HG02852 (cell line): ENCODE results near the gene MTNR1A.

Source experiments
- ATAC-seq: cut with Tn5 transposase; IDR thresholded peaks from one replicate; pipeline ENCODE4 v1.9.1; 2021; ENCODE audit warnings: mild to moderate bottlenecking, moderate library complexity; ENCODE audit not compliant: unreplicated experiment

Gene MTNR1A

GRCh38 chr4:186497043-186497442, 58.3 kb downstream of the MTNR1A start:
- no peak for ATAC-seq

GRCh38 chr4:186494496-186494895, 60.9 kb downstream of the MTNR1A start:
- no peak for ATAC-seq

- no peak for ATAC-seq
Observed at GRCh38 chr4:186487726-186488125, 67.6 kb downstream of the MTNR1A start.

- ATAC-seq: no peak
Observed at GRCh38 chr4:186486172-186486571, 69.2 kb downstream of the MTNR1A start.

GRCh38 chr4:186485561-186486062, 69.8 kb downstream of the MTNR1A start:
- ATAC-seq: no peak

- no peak for ATAC-seq
Observed at GRCh38 chr4:186485150-186485549, 70.2 kb downstream of the MTNR1A start.

GRCh38 chr4:186483656-186484055, 71.7 kb downstream of the MTNR1A start:
- no peak for ATAC-seq
